Measurements from ENCODE around the gene YWHAH.

YWHAH gene

DNA sequence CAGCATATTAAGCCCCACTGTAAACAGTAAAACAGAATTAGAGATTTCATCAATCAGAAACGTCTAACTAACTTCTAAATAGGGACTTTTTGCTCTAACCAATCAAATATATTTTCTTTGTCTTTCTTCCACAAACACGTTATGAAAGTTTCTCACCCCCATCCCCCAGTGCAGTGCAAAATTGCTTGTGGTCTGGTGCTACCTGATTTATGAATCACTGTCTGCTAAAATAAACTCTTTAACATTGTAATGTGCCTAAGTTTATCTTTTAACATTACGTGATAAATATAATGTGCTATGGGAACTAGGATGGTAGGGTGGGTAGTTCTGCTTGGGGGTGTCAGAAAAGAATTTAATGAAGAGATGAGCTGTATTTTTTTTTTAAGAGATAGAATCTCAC lies 51.5 kb downstream of the YWHAH start:
- H3K36me3 ChIP-seq (ENCODE audit: control insufficient read depth in 2 of 2, insufficient read depth in 1 of 2, low read length in 2 of 2): no peaks in the 10 kb centered on the region
- H3K4me1 ChIP-seq (ENCODE audit: control insufficient read depth, insufficient read depth, low read length): no peaks in the 10 kb centered on the region
- TF ChIP-seq SCRT2 (tag by site-specific recombination; IDR thresholded peaks at IDR 0.05): no peak
- CTCF ChIA-PET: interaction anchor here (0.6 to 1.3 kb wide), 3 partner anchors 18 to 301 kb away, joined by 3 read pairs; no protein-coding TSS in a partner anchor
- POLR2A ChIA-PET: no interaction called here
- H3K27ac ChIP-seq (ENCODE audit: extremely low read depth, low read depth, low read length): no peak overlapping the region
- H3K4me3 ChIP-seq (ENCODE audit: low read depth, low read length): no peak overlapping the region
- no peaks in the 10 kb centered on the region for H3K9me3 ChIP-seq (ENCODE audit: control insufficient read depth, insufficient read depth, low read depth, low read length)

DNA sequence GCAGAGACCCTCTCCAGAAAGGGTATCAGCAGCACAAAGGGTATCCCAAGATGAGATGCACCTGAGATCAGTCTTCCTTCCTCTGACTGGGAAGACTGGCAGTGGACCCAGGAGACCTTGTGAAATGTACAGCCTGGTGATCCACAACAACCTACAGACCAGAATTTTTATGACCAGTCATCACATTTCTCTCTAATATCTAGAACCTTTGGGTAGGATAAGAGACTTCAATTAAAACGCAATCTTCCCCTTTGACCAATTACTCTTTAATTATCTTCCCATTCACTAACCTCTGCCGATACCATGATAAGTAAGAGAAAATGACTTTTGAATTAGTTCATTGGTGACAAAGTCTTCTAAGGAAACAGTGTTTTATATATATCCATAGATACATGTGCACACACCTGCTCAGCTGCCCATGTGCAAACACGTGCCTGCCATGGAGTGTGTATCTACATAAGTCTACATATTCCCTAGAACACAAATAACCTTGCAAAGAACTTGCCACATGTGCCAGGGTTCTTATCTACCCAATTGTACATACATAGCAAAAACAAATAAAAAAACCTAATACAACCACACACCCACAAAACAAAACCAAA lies 54.5 kb downstream of the YWHAH start:
- CTCF ChIA-PET: interaction anchor here (1.1 kb wide), 1 partner anchor 22 kb away, joined by 3 read pairs; no protein-coding TSS in a partner anchor
- H3K4me3 ChIP-seq (ENCODE audit: low read depth, low read length): no peak overlapping the region
- no peak overlapping the region for H3K27ac ChIP-seq (ENCODE audit: extremely low read depth, low read depth, low read length)
- no peaks in the 10 kb centered on the region for H3K36me3 ChIP-seq (ENCODE audit: control insufficient read depth in 2 of 2, insufficient read depth in 1 of 2, low read length in 2 of 2)
- POLR2A ChIA-PET: no interaction called here
- no peaks in the 10 kb centered on the region for H3K4me1 ChIP-seq (ENCODE audit: control insufficient read depth, insufficient read depth, low read length)
- TF ChIP-seq ZNF335 (tag by site-specific recombination; conservative IDR thresholded peaks at IDR 0.05) (no peak), ZNF544 (tag by site-specific recombination; IDR thresholded peaks at IDR 0.05) (no peak), HOXA7 (CRISPR knock-in tag; IDR thresholded peaks at IDR 0.05; ENCODE audit: borderline replicate concordance) (no peak), ZSCAN23 (tag by site-specific recombination; IDR thresholded peaks at IDR 0.05) (no peak), MEIS1 (CRISPR knock-in tag; IDR thresholded peaks at IDR 0.05; ENCODE audit: borderline replicate concordance) (no peak), ZNF792 (tag by site-specific recombination; IDR thresholded peaks at IDR 0.05) (no peak), ZEB2 (tag by site-specific recombination; IDR thresholded peaks at IDR 0.05) (no peak), ZNF707 (tag by site-specific recombination; IDR thresholded peaks at IDR 0.05) (no peak), ZNF324 (tag by site-specific recombination; IDR thresholded peaks at IDR 0.05) (no peak), ZNF76 (tag by site-specific recombination; IDR thresholded peaks at IDR 0.05; ENCODE audit: borderline replicate concordance, low read depth) (no peak), ZNF133 (tag by site-specific recombination; IDR thresholded peaks at IDR 0.05) (no peak), ZNF660 (tag by site-specific recombination; IDR thresholded peaks at IDR 0.05) (no peak), ZNF157 (tag by site-specific recombination; IDR thresholded peaks at IDR 0.05) (no peak), ZNF830 (tag by site-specific recombination; IDR thresholded peaks at IDR 0.05; ENCODE audit: low read depth) (no peak), ZNF677 (tag by site-specific recombination; IDR thresholded peaks at IDR 0.05) (no peak), ZNF560 (tag by site-specific recombination; IDR thresholded peaks at IDR 0.05; ENCODE audit: borderline replicate concordance) (no peak), ZNF19 (tag by site-specific recombination; IDR thresholded peaks at IDR 0.05; ENCODE audit: low read depth) (no peak)
- TF ChIP-seq, protein P1, sequence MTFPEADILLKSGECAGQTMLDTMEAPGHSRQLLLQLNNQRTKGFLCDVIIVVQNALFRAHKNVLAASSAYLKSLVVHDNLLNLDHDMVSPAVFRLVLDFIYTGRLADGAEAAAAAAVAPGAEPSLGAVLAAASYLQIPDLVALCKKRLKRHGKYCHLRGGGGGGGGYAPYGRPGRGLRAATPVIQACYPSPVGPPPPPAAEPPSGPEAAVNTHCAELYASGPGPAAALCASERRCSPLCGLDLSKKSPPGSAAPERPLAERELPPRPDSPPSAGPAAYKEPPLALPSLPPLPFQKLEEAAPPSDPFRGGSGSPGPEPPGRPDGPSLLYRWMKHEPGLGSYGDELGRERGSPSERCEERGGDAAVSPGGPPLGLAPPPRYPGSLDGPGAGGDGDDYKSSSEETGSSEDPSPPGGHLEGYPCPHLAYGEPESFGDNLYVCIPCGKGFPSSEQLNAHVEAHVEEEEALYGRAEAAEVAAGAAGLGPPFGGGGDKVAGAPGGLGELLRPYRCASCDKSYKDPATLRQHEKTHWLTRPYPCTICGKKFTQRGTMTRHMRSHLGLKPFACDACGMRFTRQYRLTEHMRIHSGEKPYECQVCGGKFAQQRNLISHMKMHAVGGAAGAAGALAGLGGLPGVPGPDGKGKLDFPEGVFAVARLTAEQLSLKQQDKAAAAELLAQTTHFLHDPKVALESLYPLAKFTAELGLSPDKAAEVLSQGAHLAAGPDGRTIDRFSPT (tag by site-specific recombination; IDR thresholded peaks at IDR 0.05): no peak
- H3K9me3 ChIP-seq (ENCODE audit: control insufficient read depth, insufficient read depth, low read depth, low read length): no peaks in the 10 kb centered on the region

DNA sequence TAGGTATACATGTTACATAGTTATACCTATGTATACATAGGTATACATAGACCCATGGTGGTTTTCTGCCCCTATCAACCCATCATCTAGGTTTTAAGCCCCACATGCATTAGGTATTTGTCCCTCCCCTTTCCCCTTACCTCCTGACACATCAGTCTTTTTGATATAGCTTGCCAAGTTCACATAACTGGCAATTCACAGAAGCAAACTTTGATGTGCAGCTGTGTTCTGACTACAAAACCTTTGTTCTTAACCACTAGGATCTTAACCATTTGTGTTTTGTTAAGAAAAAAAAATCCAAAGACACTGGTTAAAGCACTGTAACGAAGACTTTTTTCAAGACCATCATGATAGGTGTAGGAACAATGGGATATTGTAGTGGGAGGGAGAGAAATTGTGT lies 55.8 kb downstream of the YWHAH start:
- CTCF ChIA-PET: no interaction called here
- H3K27ac ChIP-seq (ENCODE audit: extremely low read depth, low read depth, low read length): no peak overlapping the region
- H3K36me3 ChIP-seq (ENCODE audit: control insufficient read depth in 2 of 2, insufficient read depth in 1 of 2, low read length in 2 of 2): no peaks in the 10 kb centered on the region
- POLR2A ChIA-PET: no interaction called here
- no peak for TF ChIP-seq ZNF169 (tag by site-specific recombination; IDR thresholded peaks at IDR 0.05)
- TF ChIP-seq ZBTB1 (tag by site-specific recombination; IDR thresholded peaks at IDR 0.05): no peak
- TF ChIP-seq, protein P2, sequence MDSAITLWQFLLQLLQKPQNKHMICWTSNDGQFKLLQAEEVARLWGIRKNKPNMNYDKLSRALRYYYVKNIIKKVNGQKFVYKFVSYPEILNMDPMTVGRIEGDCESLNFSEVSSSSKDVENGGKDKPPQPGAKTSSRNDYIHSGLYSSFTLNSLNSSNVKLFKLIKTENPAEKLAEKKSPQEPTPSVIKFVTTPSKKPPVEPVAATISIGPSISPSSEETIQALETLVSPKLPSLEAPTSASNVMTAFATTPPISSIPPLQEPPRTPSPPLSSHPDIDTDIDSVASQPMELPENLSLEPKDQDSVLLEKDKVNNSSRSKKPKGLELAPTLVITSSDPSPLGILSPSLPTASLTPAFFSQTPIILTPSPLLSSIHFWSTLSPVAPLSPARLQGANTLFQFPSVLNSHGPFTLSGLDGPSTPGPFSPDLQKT (IDR thresholded peaks at IDR 0.05; ENCODE audit: borderline replicate concordance, low read depth, low read length): no peak
- no peak for TF ChIP-seq ZNF324 (tag by site-specific recombination; IDR thresholded peaks at IDR 0.05)
- TF ChIP-seq ZNF202 (tag by site-specific recombination; IDR thresholded peaks at IDR 0.05; ENCODE audit: borderline replicate concordance): no peak
- TF ChIP-seq, protein P3, sequence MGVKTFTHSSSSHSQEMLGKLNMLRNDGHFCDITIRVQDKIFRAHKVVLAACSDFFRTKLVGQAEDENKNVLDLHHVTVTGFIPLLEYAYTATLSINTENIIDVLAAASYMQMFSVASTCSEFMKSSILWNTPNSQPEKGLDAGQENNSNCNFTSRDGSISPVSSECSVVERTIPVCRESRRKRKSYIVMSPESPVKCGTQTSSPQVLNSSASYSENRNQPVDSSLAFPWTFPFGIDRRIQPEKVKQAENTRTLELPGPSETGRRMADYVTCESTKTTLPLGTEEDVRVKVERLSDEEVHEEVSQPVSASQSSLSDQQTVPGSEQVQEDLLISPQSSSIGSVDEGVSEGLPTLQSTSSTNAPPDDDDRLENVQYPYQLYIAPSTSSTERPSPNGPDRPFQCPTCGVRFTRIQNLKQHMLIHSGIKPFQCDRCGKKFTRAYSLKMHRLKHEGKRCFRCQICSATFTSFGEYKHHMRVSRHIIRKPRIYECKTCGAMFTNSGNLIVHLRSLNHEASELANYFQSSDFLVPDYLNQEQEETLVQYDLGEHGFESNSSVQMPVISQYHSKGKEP (tag by site-specific recombination; IDR thresholded peaks at IDR 0.05): no peak
- no peak for TF ChIP-seq KLF9 (tag by site-specific recombination; IDR thresholded peaks at IDR 0.05; ENCODE audit: low read depth)
- no peak for TF ChIP-seq KLF1 (tag by site-specific recombination; IDR thresholded peaks at IDR 0.05)
- H3K4me1 ChIP-seq (ENCODE audit: control insufficient read depth, insufficient read depth, low read length): no peaks in the 10 kb centered on the region
- no peak overlapping the region for H3K4me3 ChIP-seq (ENCODE audit: low read depth, low read length)
- no peaks in the 10 kb centered on the region for H3K9me3 ChIP-seq (ENCODE audit: control insufficient read depth, insufficient read depth, low read depth, low read length)

All from HEK293 (cell line).